Ammon's horn (tissue), 1 donor: ENCODE data around the gene TTC16.

Experiments
- DNase-seq: peaks from one replicate; pipeline ENCODE4 v3.0.0-alpha.2; 2016; ENCODE audit warnings: low spot score

The TTC16 gene

GRCh38 chr9:127715470-127716337 lies at the start of gene TTC16, which contains the start of gene PTRH1:
TTC16 (plus strand) TSS chr9:127716079; CDS start chr9:127716146, 67 bp downstream.
PTRH1 (minus strand) TSS chr9:127715663; CDS start chr9:127715639, 24 bp downstream.
- peak; percentile 99 for DNase-seq

GRCh38 chr9:127667127-127667844 lies 48.6 kb upstream of the TTC16 start:
- DNase-seq = no peak

GRCh38 chr9:127667906-127668305 lies 48.0 kb upstream of the TTC16 start:
- no peak for DNase-seq

- no peak for DNase-seq
These were observed 42.6 kb upstream of the TTC16 start for GRCh38 chr9:127673234-127673633.

GRCh38 chr9:127676638-127677037 lies 39.2 kb upstream of the TTC16 start:
- peak; percentile 36 for DNase-seq

GRCh38 chr9:127679506-127679905 lies 36.4 kb upstream of the TTC16 start:
- no peak for DNase-seq

- peak; percentile 77 for DNase-seq
These were observed 35.7 kb upstream of the TTC16 start for GRCh38 chr9:127680226-127680625.

GRCh38 chr9:127680846-127681245 lies 35.0 kb upstream of the TTC16 start:
- peak; percentile 62 for DNase-seq

GRCh38 chr9:127682351-127683136 lies 33.3 kb upstream of the TTC16 start:
- no peak for DNase-seq

- no peak for DNase-seq
These were observed 32.2 kb upstream of the TTC16 start for GRCh38 chr9:127683723-127684122.

- no peak for DNase-seq
These were observed 31.3 kb upstream of the TTC16 start for GRCh38 chr9:127684576-127684975.

GRCh38 chr9:127686461-127687393 lies 29.2 kb upstream of the TTC16 start:
- DNase-seq = no peak

- no peak for DNase-seq
These were observed 26.4 kb upstream of the TTC16 start for GRCh38 chr9:127689329-127690000.

GRCh38 chr9:127690735-127691134 lies 25.1 kb upstream of the TTC16 start:
- no peak for DNase-seq

GRCh38 chr9:127692071-127692470 lies 23.8 kb upstream of the TTC16 start:
- no peak for DNase-seq

GRCh38 chr9:127693143-127693542 lies 22.7 kb upstream of the TTC16 start:
- DNase-seq = peak; percentile 74

- no peak for DNase-seq
These were observed 22.2 kb upstream of the TTC16 start for GRCh38 chr9:127693697-127694096.

- DNase-seq = no peak
These were observed 20.8 kb upstream of the TTC16 start for GRCh38 chr9:127694890-127695720.

- no peak for DNase-seq
These were observed 18.3 kb upstream of the TTC16 start for GRCh38 chr9:127697575-127697974.

- DNase-seq = no peak
These were observed 17.5 kb upstream of the TTC16 start for GRCh38 chr9:127698386-127698785.
